Tibial artery (tissue), 4 donors: ENCODE data around the gene ERGIC3.

ENCODE experiments used
- DNase-seq, 2 donors: peaks; one replicate each; pipeline ENCODE4 v3.0.0-alpha.2; 2019
- H3K27ac ChIP-seq, 2 donors: fragments of 200-600 bp; sonication (generic) in 1 of 2; 1 replicate in 1 of 2; 2 replicates in 1 of 2; pipeline ENCODE4 v1.5.1; 2018 to 2019; ENCODE audit warnings: mild to moderate bottlenecking in 1 of 2
- H3K27me3 ChIP-seq, 2 donors: fragments of 200-600 bp; sonication (generic) in 1 of 2; one replicate each; pipeline versions ENCODE4 v1.5.1 to v1.6.0; 2016 to 2019
- H3K36me3 ChIP-seq, 3 donors: fragments of 200-600 bp; sonication (generic) in 2 of 3; one replicate each; pipeline ENCODE4 v1.5.1; 2016 to 2019; ENCODE audit warnings: mild to moderate bottlenecking in 2 of 3
- H3K4me1 ChIP-seq, 4 donors: fragments of 200-600 bp; sonication (generic) in 2 of 4; 1 replicate in 3 of 4; 2 replicates in 1 of 4; pipeline ENCODE4 v1.5.1; 2016 to 2019
- H3K4me3 ChIP-seq, 2 donors: fragments of 200-600 bp; sonication (generic) in 1 of 2; 1 replicate in 1 of 2; 2 replicates in 1 of 2; pipeline ENCODE4 v1.5.1; 2018 to 2019; ENCODE audit warnings: mild to moderate bottlenecking in 2 of 2
- H3K9me3 ChIP-seq, 3 donors: fragments of 200-600 bp; sonication (generic) in 1 of 3; one replicate each; pipeline ENCODE4 v1.5.1; 2016 to 2019
- CTCF ChIP-seq, 2 experiments: fragments of 200-600 bp in 1 of 2; fragments of 450-650 bp in 1 of 2; IDR thresholded peaks; one replicate each; pipeline ENCODE4 v1.5.1; 2017 to 2019; ENCODE audit warnings: antibody characterized with exemption in 2 of 2, mild to moderate bottlenecking in 1 of 2, moderate library complexity in 1 of 2
- intact Hi-C: fragments of 100-400 bp; cut with DNase I; formaldehyde crosslinking; loops from one replicate; pipeline ENCODE4 v1.15.0; 2023; ENCODE audit warnings: low total_unique reads

Gene ERGIC3

GRCh38 chr20:35541783-35542662 lies at the start of gene ERGIC3:
Gene ERGIC3 (plus strand): TSS chr20:35542078. CDS start chr20:35542098, 20 bp downstream.
- DNase-seq = peak; percentile 97 to 98
- intact Hi-C loops = no loop called here
- Histone ChIP-seq H3K4me3 (peak within 1 kb of the TSS; percentile 60 to 96), H3K9me3 (no peaks in the 10 kb centered on the region), H3K27me3 (no peaks in the 10 kb centered on the region), H3K4me1 (peaks cover 0 to 18% (median 13%) of the 10 kb centered on the region in 4 donors), H3K36me3 (peaks cover 0 to 20% (median 3%) of the 10 kb centered on the region in 3 donors), H3K27ac (peak within 1 kb of the TSS; percentile 64 to 77)
- no peak for TF ChIP-seq CTCF (IDR thresholded peaks at IDR 0.05)

DNA sequence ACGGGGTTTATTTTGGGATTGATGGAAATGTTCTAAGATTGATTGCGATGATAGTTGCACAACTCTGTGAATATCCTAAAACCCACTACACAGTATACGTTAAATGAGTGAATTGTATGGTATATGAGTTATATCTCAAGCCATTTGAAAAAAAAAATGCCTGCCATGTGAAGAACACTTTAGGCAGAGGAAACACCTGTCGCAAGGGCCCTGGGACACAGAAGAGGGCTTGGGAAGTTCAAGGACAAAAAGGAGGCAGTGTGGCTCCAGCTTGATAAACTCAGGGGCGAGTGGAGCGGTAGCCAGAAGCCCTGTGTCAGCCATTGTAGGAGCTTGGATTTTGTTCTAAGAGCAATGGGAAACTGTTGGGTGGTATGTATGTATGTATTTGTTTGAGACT lies 49.5 kb upstream of the ERGIC3 start:
- TF ChIP-seq CTCF (IDR thresholded peaks at IDR 0.05) = no peak
- intact Hi-C loops = no loop called here
- Histone ChIP-seq H3K4me3 (no peak overlapping the region), H3K36me3 (peaks cover 66 to 95% (median 74%) of the 10 kb centered on the region in 3 donors), H3K27me3 (no peaks in the 10 kb centered on the region), H3K27ac (no peak overlapping the region), H3K4me1 (no peaks in the 10 kb centered on the region), H3K9me3 (no peaks in the 10 kb centered on the region)
- DNase-seq = no peak

GRCh38 chr20:35496481-35496880 lies 45.4 kb upstream of the ERGIC3 start:
- H3K27me3 ChIP-seq = no peaks in the 10 kb centered on the region
- H3K27ac ChIP-seq = no peak overlapping the region
- H3K4me1 ChIP-seq = no peaks in the 10 kb centered on the region
- intact Hi-C loops = no loop called here
- no peak for TF ChIP-seq CTCF (IDR thresholded peaks at IDR 0.05)
- H3K4me3 ChIP-seq = no peak overlapping the region
- H3K36me3 ChIP-seq = peaks cover 68 to 100% (median 84%) of the 10 kb centered on the region in 3 donors
- no peak for DNase-seq
- H3K9me3 ChIP-seq = no peaks in the 10 kb centered on the region

DNA sequence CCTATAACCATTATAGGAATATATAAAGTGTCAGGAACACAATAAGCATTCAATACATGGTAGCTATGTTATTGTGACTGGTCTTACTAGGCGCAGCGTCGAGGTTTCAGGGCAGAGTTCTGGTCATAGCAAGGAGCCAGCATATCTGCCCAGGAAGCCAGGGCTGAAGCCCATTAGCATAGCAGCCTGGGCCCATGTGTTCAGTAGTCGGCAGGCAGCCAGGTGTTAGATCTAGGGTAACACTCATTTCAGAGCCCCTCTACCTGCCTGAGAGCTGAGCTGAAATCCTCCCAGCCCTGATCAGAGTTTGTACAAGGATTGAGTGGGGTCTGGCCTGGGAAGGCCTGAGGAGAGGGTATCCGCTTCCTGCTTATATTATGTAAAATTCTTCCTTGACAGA lies 44.6 kb upstream of the ERGIC3 start:
- no peak for TF ChIP-seq CTCF (IDR thresholded peaks at IDR 0.05)
- Histone ChIP-seq H3K27me3 (no peaks in the 10 kb centered on the region), H3K27ac (peak overlapping the region in 1 of 2 donors; percentile 44), H3K4me1 (no peaks in the 10 kb centered on the region), H3K9me3 (no peaks in the 10 kb centered on the region), H3K36me3 (peaks cover 61 to 100% (median 87%) of the 10 kb centered on the region in 3 donors), H3K4me3 (no peak overlapping the region)
- intact Hi-C loops = no loop called here
- no peak for DNase-seq

DNA sequence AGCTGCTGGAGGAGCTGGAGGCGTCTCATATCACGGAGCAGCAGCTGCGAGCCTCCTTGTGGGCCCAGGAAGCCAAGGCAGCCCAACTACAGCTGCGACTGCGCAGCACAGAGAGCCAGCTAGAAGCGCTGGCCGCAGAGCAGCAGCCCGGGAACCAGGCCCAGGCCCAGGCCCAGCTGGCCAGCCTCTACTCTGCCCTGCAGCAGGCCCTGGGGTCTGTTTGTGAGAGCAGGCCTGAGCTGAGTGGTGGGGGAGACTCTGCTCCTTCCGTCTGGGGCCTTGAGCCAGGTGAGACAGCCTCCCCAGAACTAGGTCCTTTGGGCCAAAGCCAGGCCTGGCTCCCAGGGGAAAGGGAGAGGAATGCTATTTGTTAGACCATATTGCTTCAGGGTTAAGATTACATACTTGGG lies 44.1 kb upstream of the ERGIC3 start:
- Histone ChIP-seq H3K27ac (no peak overlapping the region), H3K9me3 (no peaks in the 10 kb centered on the region)

More for the DNA sequence above, 44.1 kb upstream of the ERGIC3 start:
- Histone ChIP-seq H3K4me1 (no peaks in the 10 kb centered on the region), H3K27me3 (no peaks in the 10 kb centered on the region), H3K36me3 (peaks cover 63 to 100% (median 88%) of the 10 kb centered on the region in 3 donors), H3K4me3 (no peak overlapping the region)
- intact Hi-C loops = no loop called here
- no peak for TF ChIP-seq CTCF (IDR thresholded peaks at IDR 0.05)
- peak; percentile 52 to 72 for DNase-seq
